Measurements from ENCODE around the gene CREB3.

Gene CREB3

GRCh38 chr9:35781066-35781465, 48.6 kb downstream of the CREB3 start:
- DNase-seq (ENCODE audit: low spot score) = no peak

- no peak for DNase-seq (ENCODE audit: low spot score)
Observed at GRCh38 chr9:35783418-35783817, 51.0 kb downstream of the CREB3 start.

Measured in pons (tissue), 1 donor.